SW 1271 (cell line): Measurements from ENCODE around the gene SPNS3.

Source experiments
- DNase-seq, 2 experiments: peaks; one replicate each; lab custom pipeline; 2025; lab: John Stamatoyannopoulos, UW

The SPNS3 gene

DNA sequence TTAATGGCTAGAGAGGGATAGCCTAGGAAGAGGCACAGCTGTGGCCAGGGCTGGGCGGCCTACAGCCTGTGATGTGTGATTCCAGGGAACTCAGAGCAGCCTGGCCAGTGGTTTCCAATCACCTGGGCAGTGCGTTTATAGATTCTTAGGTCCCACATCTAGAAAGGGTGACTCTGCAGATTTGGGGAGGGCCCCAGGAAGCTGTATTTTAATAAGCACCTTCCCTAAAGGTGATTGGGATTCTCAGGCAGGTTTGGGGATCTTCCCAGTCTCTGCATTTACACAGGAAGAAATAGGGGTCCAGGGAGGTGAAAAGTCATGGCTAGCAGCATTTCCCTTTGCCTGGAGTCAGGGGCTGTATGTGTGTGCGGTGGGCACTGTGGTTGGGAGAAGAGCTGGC is 74.5 kb downstream of the SPNS3 start:
- DNase-seq: no peak

DNA sequence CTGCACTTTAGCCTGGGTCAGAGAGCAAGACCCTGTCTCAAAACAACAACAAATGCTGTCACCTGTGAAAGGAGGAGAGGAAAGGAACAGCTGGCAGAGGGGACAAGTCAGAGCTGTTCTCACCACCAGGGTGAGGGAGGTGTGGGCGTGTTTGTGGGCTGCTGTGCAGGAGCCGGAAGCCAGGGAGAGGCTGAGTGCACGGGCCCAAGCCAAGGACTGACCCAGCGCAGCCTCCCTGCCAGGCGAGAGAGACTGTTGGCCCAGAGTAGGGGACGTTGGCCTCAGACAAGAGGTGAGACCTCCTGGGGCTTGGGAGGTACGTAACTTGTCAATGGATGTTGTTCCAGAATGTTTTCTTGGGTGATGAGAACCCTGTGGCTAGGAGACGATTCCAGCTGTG is 75.7 kb downstream of the SPNS3 start:
- no peak for DNase-seq

DNA sequence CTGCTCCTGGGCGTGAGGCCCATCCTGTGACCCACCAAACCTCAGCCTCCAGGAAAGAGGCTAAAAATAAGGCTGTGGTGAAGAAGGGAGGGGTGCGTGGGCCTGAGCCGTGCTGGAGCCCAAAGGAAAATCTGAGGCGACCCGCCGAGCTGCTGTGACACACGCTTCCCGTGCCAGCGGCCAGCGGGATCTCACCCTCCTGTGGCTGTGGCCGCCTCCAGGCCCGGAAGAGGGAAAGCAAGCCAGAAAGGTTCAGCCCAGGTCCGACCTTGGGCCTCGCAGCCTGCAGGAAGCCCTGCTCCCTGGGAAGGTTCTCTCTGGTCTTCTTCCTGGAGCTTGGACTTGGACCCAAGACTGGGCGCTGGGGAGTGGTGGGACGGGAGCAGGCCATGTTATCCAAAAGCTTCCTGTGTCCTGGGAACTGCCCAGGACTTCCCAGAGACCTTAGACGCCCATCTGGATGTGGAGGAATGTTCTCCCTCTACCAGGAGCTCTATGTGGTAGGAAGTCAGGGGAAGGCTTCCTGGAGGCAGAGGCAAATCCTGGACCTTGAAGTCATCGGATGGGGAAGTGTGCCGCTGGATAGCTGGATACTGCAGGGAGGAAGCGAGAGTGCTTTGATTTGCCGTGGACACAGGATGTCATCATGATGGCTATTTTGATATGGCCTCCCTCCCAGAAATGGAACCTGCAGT is 76.3 kb downstream of the SPNS3 start:
- no peak for DNase-seq

DNA sequence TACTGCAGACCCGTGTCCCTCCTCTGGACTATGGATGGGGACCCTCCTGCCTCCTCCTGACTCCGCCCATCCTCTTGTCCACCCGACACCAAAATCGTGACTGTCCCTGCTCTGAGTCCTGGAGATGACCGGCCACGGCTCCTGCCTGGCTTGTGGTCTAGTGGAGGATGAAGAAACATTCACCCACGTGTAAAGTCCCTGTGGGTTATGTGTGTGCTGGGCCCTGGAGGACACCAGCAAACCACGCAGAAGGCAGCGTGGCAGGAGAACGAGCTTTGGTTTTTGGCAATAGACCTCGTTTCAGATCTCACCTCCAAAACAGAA is 76.8 kb downstream of the SPNS3 start:
- DNase-seq: no peak

DNA sequence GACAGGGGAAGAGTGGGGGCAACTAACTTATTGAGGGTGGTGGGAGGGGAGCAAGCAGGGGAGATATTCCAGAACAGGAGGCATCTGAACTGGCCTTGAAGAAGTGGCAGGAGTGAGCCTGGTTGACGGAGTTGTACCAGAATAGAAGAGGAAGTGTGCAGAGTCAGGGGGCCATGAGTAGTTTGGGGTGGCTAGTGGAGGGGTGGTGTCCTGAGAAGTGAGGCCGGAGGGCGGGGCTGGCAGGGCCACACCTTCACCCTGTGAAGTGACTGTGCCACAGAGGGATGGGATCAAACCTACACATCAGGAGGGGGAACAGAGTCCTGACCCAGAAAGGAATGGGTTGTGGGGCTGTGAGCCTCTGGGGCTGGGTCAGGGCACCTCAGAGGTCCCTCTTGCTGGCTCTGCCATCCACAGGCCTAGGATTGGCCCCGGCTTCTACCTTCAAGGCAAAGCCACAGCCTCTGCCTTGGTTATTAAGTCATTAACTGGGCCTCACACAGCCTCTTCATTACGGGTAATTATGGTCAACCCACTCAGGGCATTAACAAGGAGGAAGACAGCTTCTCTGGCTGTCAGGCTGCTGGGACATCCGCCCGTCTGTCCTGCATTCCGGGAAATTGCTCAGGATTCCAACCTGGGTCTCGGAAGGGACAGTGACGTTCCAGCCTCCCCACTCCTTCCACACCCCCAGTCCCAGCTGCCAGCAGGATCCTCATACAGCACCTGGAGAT is 77.6 kb downstream of the SPNS3 start:
- no peak for DNase-seq

DNA sequence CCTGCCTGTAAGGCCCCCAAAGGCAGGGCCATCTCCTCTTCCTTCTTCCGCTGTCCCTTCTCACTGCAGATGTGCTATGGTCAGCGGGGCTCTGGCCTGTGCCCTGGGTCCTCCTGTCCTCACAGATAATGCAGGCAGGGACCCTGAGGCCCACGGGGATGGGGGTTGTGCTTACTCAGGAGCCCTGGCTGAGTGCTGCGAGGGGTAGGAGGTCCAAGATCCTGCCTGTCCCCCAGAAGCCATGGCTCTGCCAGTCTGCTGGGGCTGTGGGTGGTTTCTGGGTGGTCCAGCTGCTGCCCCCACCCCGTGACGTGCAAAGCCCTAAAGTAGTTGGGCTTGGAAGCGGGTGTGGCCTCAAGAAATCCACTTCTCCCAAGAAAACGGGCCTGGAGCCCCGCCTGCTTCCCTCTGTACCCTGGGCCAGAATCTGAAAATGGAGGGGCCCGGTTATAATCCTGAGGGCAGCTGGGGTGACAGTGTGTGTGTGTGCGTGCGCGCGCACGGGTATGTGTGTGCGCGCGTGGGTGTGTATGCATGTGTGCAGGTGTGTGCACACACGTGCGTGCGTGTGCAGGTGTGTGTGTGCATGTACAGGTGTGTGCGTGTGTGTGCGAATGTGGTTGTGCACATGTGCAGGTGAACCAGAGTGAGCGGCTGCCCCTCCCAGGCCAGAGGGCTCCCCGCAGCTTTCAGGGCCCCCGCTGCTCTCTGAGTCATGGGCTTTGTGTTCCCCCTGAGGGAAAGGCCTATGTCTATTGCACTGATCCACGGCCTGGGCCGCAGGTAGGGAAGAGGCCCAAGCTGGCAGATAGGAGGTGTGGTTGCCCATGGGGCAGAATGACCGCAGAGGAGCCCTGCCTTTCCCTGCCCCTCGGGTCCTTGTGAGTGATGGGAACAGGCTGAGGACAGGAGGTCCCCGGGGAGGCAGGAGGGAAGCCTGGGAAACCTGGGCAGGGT is 78.7 kb downstream of the SPNS3 start:
- DNase-seq: no peak

DNA sequence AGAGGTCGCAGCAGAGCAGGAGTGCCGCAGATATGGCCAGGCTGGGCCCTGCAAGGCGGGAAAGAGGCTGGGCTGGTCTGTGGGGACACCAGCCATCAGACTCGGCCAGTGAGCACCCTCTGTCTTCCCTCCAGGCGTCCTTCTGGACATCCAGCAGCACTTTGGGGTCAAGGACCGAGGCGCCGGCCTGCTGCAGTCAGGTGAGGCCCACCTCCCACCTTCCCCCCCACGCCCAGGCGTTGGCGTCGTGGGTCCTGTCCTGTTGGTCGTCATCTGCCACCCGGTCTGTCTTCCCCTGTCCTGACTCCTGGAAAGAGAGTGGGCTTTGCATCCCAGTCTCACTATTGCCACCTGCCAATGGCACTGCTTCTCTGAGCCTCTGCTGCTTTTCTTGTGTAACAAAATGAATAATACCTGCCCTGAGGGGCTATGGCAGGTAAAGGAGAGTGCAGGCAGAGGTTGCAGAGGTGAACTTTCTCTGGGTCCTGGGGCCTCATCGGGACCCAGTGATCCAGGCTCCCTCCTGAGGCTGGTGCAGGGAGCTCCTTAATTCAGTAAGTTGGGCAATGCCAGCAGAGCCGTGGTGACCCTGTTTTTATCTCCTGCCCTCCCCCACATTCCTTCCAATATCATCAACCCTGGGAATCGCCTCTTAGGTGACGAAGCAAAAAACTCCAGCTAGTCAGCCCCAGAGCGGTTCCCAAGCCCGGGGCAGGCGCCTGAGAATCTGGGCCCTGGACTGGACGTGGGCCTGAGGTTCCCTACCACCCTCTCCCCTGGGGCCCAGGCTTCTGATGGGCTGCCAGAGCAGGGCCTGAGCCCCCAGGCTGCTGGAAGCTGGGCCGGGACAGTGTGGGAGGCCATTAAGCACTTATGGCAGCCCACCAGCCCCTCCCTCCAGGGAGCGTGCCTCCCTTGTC is 79.6 kb downstream of the SPNS3 start:
- no peak for DNase-seq

DNA sequence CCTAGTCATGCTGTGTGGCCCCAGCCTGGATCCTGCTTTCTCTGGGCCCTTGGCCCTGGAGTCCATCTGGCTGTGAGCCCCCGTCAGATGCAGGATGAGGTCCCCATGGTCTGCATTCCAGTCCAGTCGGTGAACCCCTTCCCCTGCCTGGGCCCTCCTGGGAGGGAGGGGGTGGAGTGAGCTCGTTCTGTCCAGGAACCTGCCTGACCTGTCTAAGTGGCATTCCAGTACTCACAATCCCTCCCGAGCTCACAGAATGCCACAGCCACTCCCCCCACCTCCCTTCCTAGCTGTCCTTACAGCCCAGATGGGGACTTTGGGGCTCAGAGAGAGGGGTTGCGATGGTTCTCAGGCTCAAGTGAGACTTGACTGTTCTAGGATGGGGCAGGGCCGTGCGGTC is 80.5 kb downstream of the SPNS3 start:
- DNase-seq: no peak

DNA sequence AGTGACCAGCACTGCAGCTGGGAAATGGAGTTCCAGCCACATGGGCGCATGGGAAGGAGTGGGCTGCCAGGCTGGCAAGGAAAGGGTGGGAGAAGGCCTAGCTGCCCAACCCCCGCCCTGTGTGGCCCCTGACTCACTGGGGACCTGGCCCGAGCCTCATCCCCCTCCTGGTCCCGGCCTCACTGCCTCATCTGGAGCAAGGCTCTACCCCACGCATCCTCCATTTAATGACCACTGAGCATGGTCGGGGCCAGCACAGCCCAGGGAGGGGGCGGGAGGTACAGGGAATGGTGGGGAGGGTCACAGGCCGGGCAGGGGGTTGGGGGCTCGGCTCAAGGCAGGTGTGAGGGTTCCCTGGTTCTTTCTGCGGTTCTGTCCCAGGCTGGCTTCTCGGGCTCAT is 81.0 kb downstream of the SPNS3 start:
- DNase-seq: no peak

DNA sequence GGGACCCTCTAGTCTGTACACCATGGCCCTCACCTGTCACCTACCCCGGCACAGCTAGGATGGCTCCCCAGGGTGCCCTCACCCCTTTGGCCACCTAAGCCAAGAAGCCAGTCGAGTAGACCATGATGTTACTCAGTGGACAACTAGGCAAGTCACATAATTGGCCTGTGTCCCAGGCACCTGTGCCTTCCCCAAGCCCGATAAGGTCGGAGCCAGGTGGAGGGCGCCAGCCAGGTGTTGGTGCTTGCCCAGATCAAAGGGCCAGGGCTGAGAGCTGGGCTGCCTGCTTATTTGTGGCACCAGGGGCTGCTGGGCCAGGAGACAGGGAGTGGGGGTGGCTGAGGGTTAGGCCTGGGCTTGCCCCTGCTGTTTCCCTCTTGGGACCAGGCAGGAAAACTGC is 81.8 kb downstream of the SPNS3 start:
- DNase-seq: no peak

DNA sequence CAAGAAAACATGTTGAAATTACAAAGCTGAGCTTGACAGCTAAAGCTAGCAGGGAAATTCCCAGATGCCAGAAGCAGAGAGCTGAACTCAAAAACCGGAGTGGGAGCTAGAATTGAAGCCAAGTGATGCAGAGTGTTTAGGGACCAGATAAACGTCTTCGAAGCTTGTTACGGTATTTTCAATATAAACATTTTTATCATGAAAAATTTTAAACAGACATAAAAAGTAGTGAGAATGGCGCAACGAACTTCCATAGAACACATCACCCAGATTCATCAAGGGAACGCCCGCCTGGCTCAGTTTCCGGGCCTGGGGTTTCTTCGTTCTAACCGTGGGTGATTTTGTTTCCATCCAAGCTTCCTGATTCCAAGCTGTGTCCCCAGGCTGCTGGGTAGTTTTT is 83.0 kb downstream of the SPNS3 start:
- DNase-seq: no peak

DNA sequence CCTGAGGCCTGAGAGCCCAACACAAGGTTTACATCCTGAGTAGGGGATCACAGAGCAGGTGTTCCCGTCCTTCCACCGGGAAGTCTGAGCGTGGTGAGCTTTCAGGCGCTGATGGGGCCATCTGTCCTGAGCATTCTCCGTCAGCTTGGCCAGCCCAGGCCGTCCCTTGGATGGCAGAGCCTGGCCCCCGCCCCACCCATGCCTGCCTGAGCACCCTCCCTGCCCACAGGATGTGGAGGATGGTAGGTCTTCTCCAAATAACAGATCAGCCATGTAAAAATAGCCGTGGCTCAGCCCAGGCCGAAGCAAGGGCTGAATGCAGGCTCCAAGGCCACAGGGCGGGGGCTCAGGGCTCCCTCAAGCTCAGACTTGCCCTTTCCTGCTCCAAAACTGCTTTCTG is 85.2 kb downstream of the SPNS3 start:
- no peak for DNase-seq

DNA sequence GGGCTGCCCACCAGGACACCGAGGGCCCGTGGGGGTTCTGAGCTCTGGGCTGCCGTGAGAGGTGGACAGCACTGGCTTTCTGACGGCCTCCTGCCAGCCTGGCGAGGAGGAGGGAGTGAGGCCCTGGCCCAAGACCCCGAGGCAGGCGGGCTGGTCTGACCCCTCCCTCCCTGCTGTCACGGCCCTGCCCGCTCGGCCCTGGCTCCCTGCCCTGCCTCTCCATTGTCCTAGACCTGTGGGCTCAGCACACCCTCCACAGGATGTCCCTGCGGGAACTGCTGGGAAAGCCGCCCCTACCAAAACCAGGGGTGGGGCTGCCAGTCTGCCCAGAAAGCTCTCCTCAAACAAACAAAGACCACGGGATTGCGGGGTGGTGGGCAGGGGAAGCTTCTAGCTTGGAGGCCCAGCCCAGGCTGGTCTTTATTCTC is 85.6 kb downstream of the SPNS3 start:
- no peak for DNase-seq

DNA sequence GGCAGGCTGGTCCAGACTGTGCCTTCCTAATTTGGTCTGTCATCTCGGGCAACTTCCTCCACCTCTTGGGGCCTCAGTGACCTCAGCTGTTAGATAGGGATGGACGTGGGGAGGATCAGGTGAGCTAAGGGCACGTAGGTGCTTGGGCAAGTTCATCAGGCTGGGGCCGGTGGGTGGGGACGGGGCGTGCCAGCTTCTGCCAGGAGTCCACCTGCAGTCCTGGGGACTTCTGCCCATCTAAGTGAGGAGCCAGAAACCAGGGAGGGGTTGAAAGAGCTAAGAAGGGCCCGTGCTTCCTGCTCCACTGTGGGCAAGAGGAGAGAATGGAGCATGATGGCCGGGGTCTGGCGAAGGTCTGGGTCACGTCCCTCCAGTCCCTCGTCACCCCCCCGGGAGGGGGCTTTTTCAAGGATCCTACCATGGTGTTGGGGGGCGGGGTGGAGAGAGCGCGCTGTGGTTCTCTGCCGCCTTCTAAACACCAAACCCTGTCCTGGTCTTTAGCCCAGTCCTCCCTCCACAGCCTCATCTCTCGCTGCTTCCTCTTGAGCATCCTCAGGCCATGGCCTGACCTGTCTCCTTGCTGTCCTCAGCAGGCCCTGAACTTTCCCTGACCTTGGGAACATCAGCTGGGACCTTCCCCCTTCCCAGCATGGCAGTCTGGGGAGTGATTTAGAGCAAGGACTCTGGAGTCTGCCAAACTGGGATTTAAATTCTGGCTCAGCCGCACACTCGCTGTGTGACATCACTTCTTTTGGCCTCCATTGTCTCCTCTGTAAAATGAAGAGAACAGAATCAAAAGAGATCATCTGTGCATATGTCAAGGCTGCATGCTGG is 86.5 kb downstream of the SPNS3 start:
- DNase-seq: no peak

DNA sequence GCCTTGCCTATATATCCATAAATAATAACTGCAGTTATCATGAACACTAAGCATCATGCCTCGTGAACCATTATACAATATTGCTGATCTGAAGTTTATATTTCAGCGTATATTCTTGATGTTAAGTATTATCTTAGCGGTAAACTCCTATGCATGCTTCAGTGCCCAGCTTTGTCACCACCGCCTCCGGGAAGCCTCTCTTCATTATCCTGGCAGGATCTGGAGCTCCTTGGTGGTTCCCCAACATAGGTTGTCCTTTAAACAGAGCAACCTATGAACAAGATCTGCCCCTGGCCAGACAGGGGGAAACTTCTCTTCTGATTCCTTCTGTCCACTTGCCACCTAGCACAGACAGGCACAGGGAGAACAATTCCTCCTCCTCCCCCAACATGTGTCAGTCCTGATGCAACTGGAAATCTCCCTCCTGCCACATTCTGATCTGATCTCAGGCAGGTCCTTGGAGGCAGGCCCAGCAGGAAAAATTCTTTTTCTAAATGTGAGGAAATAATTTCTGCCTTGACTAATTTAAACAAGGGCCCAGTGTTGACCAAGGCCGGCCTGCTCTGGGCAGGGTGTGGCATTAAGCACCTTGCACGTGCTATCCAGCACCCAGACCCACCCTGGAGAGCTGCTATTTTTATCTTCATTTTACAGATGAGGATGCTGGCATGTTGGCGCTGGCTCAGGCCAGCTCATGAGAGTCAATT is 87.3 kb downstream of the SPNS3 start:
- no peak for DNase-seq

DNA sequence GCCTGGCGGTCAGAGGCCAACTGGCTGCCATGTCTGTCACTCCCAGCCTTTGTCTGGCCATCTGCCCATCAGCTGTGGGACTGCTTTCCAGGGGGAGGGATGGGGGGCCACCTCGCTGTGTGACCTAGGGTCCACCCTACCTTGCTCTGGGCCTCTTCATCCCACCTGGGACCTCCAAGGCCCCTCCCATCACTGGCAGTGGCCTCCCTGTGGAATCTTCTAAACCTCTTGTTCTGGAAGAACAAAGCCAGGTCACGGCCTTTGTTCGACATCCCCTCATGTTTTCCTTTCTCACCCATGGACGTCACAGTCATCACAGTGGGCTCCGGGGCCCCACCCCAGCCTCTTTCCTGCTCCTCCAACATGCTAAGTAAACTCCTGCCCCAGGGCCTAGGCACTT is 88.9 kb downstream of the SPNS3 start:
- DNase-seq: no peak

DNA sequence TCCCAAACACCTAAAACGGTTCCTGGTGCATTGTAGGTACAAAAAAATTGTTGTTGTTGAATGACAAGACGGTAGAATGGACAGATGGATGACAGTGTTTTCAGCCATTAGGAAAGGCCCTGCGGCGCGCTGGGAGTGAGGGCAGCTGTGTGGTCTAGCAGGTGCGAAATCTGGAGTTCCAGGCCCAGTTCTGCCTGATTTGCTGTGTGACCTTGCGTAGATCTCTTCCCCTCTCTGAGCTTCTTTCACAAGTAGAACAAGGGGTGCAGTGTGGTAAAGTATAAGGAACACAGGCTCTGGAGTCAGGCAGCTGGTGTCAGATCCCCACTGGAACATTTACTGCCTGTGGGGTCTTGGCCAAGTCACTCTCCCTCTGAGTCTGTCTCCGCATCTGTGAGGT is 90.2 kb downstream of the SPNS3 start:
- no peak for DNase-seq

DNA sequence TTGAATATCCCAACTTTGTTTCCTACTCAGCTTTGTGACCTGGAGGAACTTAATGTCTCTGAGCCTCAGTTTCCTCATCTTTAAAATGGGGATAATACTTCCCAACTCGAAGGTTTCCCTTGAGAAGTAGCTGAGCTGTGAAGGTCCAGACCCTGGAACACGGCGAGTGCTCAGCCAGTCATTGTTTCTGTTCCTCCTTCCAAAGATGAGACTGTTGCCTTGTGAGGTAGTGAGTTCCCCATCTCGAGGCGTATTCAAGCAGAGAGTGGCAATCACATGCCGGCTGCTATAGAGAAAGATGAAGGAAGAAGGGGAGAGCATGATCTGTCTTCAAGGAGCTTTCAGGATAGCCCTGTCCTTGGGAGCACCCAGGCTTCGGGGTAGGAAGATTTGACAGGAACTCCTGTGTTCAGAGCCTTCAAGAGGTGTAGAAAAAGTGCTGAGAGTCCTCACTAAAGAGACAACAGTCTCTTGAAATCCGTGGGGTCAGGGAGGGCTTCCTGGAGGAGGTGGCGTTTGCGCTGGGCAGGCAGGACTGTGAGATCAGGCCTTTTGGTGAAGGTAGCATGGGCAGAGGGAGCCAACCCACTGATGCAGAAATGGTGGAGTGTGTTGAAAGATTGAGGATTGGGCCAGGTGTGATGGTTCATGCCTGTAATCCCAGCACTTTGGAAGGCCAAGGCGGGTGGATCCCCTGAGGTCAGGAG is 92.1 kb downstream of the SPNS3 start:
- DNase-seq: no peak

DNA sequence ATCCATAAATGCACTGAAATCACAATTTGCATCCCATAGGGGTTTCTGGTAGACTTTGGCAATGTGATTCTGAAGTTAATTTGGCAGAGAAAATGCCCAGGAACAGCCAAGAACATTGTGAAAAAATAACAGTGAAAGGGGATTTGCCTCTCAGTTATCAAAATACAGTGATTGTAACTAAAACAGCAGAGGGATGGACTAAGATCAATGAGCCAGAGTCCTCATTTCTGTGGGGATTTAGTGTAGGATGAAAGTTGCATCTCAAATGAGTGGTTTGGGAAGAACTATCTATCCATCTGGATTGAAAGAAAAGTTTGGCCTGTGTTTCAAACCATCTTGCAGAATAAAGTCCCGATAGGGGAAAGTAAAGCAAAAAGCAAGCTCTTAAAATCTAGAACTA is 93.4 kb downstream of the SPNS3 start:
- no peak for DNase-seq
